Suppressor macrophage treated with lipopolysaccharide for 1 hour (primary cell): ENCODE measurements around the gene PRCD.
"Not testable (repeated sequence)": the region's sequence is repeated elsewhere in the genome, so short reads cannot be mapped to it uniquely, and the experiment has no call there.

ENCODE experiments used
- DNase-seq, 3 donors: peaks; one replicate each; pipeline ENCODE4 v3.0.0-alpha.2; 2020 to 2022

Gene PRCD

GRCh38 chr17:76528528-76529223 is 11.2 kb upstream of the PRCD start:
- no peak for DNase-seq

- DNase-seq, result peak; percentile 82 to 86 (median 84)
Observed at GRCh38 chr17:76529224-76530094, 10.4 kb upstream of the PRCD start.

GRCh38 chr17:76530095-76530723 is 9.6 kb upstream of the PRCD start:
- DNase-seq, result peak in 2 of 3 donors; percentile 42 to 43

GRCh38 chr17:76530811-76531485 is 8.9 kb upstream of the PRCD start:
- DNase-seq, result no peak

GRCh38 chr17:76531486-76532038 is 8.3 kb upstream of the PRCD start:
- no peak for DNase-seq

- DNase-seq, result no peak
Observed at GRCh38 chr17:76532072-76532651, 7.7 kb upstream of the PRCD start.

GRCh38 chr17:76533640-76534359 is 6.0 kb upstream of the PRCD start:
- DNase-seq, result not testable (repeated sequence)

- peak in 1 of 3 donors; percentile 33 for DNase-seq
Observed at GRCh38 chr17:76534831-76535732, 4.8 kb upstream of the PRCD start.

- DNase-seq, result no peak
Observed at GRCh38 chr17:76535788-76536510, 3.9 kb upstream of the PRCD start.

GRCh38 chr17:76536511-76537287 is 3.1 kb upstream of the PRCD start:
- DNase-seq, result no peak

- no peak for DNase-seq
Observed at GRCh38 chr17:76537288-76537577, 2.6 kb upstream of the PRCD start.

GRCh38 chr17:76537578-76538280 is 2.1 kb upstream of the PRCD start, which contains the start of gene CYGB:
TSS of gene CYGB (minus strand) at chr17:76537709. CDS start at chr17:76537542, 167 bp downstream.
- no peak for DNase-seq

GRCh38 chr17:76538281-76538931 is 1.4 kb upstream of the PRCD start:
- DNase-seq, result peak in 1 of 3 donors; percentile 49

GRCh38 chr17:76538941-76539570 is 788 bp upstream of the PRCD start:
- no peak for DNase-seq

GRCh38 chr17:76540381-76541300 is 797 bp downstream of the PRCD start:
- peak; percentile 91 to 92 (median 91) for DNase-seq
